ENCODE results near the gene PRR12.
A peak's percentile ranks its signal among the peaks of the same experiment; 100 is the strongest.
"Not testable (repeated sequence)": the region's sequence is repeated elsewhere in the genome, so short reads cannot be mapped to it uniquely, and the experiment has no call there.

The PRR12 gene

DNA sequence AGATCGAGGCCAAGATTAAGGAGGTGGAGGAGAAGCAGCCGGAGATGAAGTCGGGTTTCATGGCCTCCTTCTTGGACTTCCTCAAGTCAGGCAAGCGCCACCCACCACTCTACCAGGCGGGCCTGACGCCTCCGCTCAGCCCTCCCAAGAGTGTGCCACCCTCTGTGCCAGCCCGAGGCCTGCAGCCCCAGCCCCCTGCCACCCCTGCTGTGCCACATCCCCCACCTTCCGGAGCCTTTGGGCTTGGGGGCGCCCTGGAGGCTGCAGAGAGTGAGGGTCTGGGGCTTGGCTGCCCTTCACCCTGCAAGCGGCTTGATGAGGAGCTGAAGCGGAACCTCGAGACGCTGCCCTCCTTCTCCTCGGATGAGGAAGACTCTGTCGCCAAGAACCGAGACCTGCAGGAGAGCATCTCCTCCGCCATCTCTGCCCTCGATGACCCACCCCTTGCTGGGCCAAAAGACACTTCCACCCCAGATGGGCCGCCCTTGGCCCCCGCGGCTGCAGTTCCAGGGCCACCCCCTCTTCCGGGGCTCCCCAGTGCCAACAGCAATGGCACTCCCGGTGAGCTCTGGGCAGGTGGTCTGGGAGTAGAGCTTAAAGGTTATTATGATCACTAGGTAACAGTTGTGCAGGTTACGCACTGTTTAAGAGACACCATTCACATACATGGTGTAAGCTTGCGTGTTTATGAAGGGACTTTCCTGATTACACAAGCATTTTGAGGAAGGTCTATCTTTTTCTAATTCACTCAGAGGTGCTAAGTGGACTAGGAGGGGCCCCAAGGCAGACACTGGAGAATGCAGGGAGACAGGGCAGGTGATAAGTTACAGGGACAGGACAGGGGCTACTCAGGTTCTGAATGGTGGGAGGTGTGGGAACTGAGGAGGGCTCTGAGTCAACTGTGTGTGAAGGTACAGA, 8.7 kb downstream of the PRR12 start:
- Mint-ChIP-seq H3K27me3 (no peaks in the 10 kb centered on the region), H3K27ac (peak overlapping the region; percentile 83), H3K4me3 (no peak overlapping the region), H3K36me3 (peaks cover 32 to 39% of the 10 kb centered on the region in 2 donors), H3K9me3 (no peaks in the 10 kb centered on the region), H3K4me1 (peaks cover 8 to 21% of the 10 kb centered on the region in 2 donors)
- ATAC-seq (replicated peaks): peak in 1 of 2 donors; percentile 14
- DNase-seq: no peak

DNA sequence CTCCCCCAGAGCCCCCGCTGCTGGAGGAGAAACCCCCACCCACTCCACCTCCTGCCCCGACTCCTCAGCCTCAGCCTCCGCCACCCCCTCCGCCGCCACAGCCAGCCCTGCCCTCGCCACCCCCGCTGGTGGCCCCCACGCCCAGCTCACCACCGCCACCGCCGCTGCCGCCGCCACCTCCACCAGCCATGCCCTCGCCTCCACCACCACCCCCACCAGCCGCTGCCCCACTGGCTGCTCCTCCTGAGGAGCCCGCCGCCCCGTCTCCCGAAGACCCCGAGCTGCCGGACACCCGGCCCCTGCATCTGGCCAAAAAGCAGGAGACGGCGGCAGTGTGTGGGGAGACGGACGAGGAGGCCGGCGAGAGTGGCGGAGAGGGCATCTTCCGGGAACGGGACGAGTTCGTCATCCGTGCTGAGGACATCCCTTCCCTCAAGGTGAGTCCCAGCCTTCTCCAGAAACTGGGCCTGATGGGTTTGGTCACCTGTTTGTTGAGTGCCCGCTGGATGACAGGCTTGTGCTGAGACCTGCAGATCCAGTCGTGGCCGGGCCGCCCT, 10.6 kb downstream of the PRR12 start:
- no peak overlapping the region for H3K27ac Mint-ChIP-seq
- no peak overlapping the region for H3K4me3 Mint-ChIP-seq
- DNase-seq (no peak), ATAC-seq (replicated peaks) (no peak)
- no peaks in the 10 kb centered on the region for H3K9me3 Mint-ChIP-seq
- H3K36me3 Mint-ChIP-seq: peaks cover 26 to 32% of the 10 kb centered on the region in 2 donors
- H3K27me3 Mint-ChIP-seq: no peaks in the 10 kb centered on the region
- peaks cover 8 to 18% of the 10 kb centered on the region in 2 donors for H3K4me1 Mint-ChIP-seq

DNA sequence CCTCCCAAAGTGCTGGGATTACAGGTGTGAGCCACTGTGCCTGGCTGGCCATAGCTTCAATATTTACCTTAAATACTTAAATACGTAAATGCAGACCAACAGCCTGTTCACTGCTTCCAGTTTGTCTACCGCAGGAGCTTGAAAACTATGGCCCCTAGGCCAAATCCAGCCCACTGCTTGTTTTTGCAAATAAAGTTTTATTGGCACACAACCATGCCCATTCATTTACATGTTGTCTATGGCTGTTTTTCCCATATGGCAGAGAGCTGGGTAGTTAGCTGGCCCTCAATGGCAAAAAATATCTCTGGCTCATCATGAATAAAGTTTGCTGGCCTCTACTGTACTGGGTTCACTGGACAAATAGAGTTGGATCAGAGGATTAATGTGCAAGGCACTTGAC, 11.8 kb downstream of the PRR12 start:
- Mint-ChIP-seq H3K9me3 (no peaks in the 10 kb centered on the region), H3K4me1 (peaks cover 8 to 18% of the 10 kb centered on the region in 2 donors), H3K27me3 (no peaks in the 10 kb centered on the region), H3K27ac (no peak overlapping the region), H3K4me3 (no peak overlapping the region), H3K36me3 (peaks cover 26 to 32% of the 10 kb centered on the region in 2 donors)
- no peak for DNase-seq
- ATAC-seq (replicated peaks): no peak

DNA sequence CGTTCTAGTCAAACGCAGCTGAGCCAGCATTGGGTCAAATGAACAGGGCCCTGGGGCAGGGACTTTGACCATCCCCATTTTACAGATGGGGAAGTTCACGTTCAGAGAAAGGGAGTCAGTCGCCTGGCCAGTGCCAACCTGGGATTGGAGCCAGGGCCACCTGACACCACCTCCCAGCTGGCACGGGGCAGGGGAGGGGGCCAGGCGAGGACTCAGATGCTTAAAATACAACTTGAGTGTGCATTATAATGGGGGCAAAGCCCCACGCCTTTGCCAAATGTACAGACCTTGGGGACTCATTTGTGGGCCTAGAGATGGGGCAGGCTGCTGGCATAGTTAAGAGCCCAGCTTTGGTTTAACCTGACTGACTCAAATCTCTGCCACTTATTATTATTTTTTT, 14.6 kb downstream of the PRR12 start:
- Mint-ChIP-seq H3K9me3 (no peaks in the 10 kb centered on the region), H3K4me3 (no peak overlapping the region), H3K27me3 (no peaks in the 10 kb centered on the region), H3K27ac (no peak overlapping the region), H3K36me3 (peaks cover 24 to 30% of the 10 kb centered on the region in 2 donors), H3K4me1 (peaks cover 5 to 7% of the 10 kb centered on the region in 2 donors)
- no peak for DNase-seq
- no peak for ATAC-seq (replicated peaks)

GRCh38 chr19:49609499-49610092, 18.6 kb downstream of the PRR12 start:
- no peak overlapping the region for H3K4me3 Mint-ChIP-seq
- DNase-seq: no peak
- no peak overlapping the region for H3K27ac Mint-ChIP-seq
- ATAC-seq (replicated peaks): no peak
- peaks cover 0 to 8% of the 10 kb centered on the region in 2 donors for H3K4me1 Mint-ChIP-seq
- H3K36me3 Mint-ChIP-seq: peaks cover 22 to 37% of the 10 kb centered on the region in 2 donors
- H3K27me3 Mint-ChIP-seq: no peaks in the 10 kb centered on the region
- no peaks in the 10 kb centered on the region for H3K9me3 Mint-ChIP-seq

GRCh38 chr19:49613374-49613773, 22.4 kb downstream of the PRR12 start:
- Mint-ChIP-seq H3K27me3 (no peaks in the 10 kb centered on the region), H3K4me3 (peak overlapping the region in 1 of 2 donors; percentile 53), H3K4me1 (peaks cover 0 to 8% of the 10 kb centered on the region in 2 donors), H3K9me3 (no peaks in the 10 kb centered on the region), H3K36me3 (peaks cover 48 to 65% of the 10 kb centered on the region in 2 donors), H3K27ac (no peak overlapping the region)
- ATAC-seq (replicated peaks): no peak
- no peak for DNase-seq

GRCh38 chr19:49614096-49614833, 23.3 kb downstream of the PRR12 start:
- DNase-seq (no peak), ATAC-seq (replicated peaks) (no peak)
- H3K4me1 Mint-ChIP-seq: peaks cover 0 to 8% of the 10 kb centered on the region in 2 donors
- peaks cover 48 to 65% of the 10 kb centered on the region in 2 donors for H3K36me3 Mint-ChIP-seq
- H3K27ac Mint-ChIP-seq: peak overlapping the region; percentile 79
- peak overlapping the region in 1 of 2 donors; percentile 7 for H3K4me3 Mint-ChIP-seq
- H3K9me3 Mint-ChIP-seq: no peaks in the 10 kb centered on the region
- no peaks in the 10 kb centered on the region for H3K27me3 Mint-ChIP-seq

GRCh38 chr19:49615861-49616260, 24.9 kb downstream of the PRR12 start:
- Mint-ChIP-seq H3K9me3 (no peaks in the 10 kb centered on the region), H3K27me3 (no peaks in the 10 kb centered on the region), H3K4me1 (peaks cover 0 to 6% of the 10 kb centered on the region in 2 donors), H3K4me3 (no peak overlapping the region), H3K36me3 (peaks cover 45 to 66% of the 10 kb centered on the region in 2 donors), H3K27ac (no peak overlapping the region)
- DNase-seq: no peak
- no peak for ATAC-seq (replicated peaks)

GRCh38 chr19:49616532-49616931, 25.6 kb downstream of the PRR12 start:
- no peak for ATAC-seq (replicated peaks)
- no peak overlapping the region for H3K4me3 Mint-ChIP-seq
- H3K27ac Mint-ChIP-seq: no peak overlapping the region

DNA sequence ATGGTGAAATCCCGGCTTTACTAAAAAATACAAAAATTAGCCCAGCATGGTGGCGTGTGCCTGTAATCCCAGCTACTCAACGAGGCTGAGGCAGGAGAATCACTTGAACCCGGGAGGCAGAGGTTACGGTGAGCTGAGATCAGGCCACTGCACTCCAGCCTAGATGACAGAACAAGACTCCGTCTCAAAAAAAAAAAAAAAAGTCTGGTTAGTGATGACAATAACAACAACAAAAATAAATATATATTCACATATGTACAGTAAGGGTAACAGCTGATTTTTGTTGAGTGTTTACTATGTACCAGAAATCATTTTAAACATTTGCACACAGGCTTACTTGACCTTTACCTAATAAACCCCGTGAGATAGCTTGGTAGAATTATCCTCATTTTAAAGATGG, 26.0 kb downstream of the PRR12 start:
- H3K36me3 Mint-ChIP-seq: peaks cover 50 to 71% of the 10 kb centered on the region in 2 donors
- no peak overlapping the region for H3K4me3 Mint-ChIP-seq
- H3K27ac Mint-ChIP-seq: no peak overlapping the region
- no peaks in the 10 kb centered on the region for H3K9me3 Mint-ChIP-seq
- no peak for ATAC-seq (replicated peaks)
- H3K4me1 Mint-ChIP-seq: peaks cover 0 to 9% of the 10 kb centered on the region in 2 donors
- DNase-seq: no peak
- H3K27me3 Mint-ChIP-seq: no peaks in the 10 kb centered on the region

More at GRCh38 chr19:49616532-49616931, 25.6 kb downstream of the PRR12 start:
- H3K27me3 Mint-ChIP-seq: no peaks in the 10 kb centered on the region
- DNase-seq: no peak
- peaks cover 0 to 9% of the 10 kb centered on the region in 2 donors for H3K4me1 Mint-ChIP-seq
- peaks cover 49 to 67% of the 10 kb centered on the region in 2 donors for H3K36me3 Mint-ChIP-seq
- H3K9me3 Mint-ChIP-seq: no peaks in the 10 kb centered on the region

- not testable (repeated sequence) for H3K4me3 Mint-ChIP-seq; DNase-seq; ATAC-seq (replicated peaks); H3K27me3 Mint-ChIP-seq; H3K4me1 Mint-ChIP-seq; H3K9me3 Mint-ChIP-seq
- Mint-ChIP-seq H3K36me3 (peaks cover 53 to 74% of the 10 kb centered on the region in 2 donors), H3K27ac (peak overlapping the region; percentile 9)
Observed at GRCh38 chr19:49617860-49618259, 26.9 kb downstream of the PRR12 start.

GRCh38 chr19:49624967-49625910, 34.3 kb downstream of the PRR12 start:
- Mint-ChIP-seq H3K36me3 (peaks cover 43 to 70% of the 10 kb centered on the region in 2 donors), H3K4me1 (peaks cover 0 to 3% of the 10 kb centered on the region in 2 donors), H3K9me3 (no peaks in the 10 kb centered on the region), H3K27ac (peak overlapping the region; percentile 14), H3K4me3 (no peak overlapping the region), H3K27me3 (no peaks in the 10 kb centered on the region)
- ATAC-seq (replicated peaks): no peak
- DNase-seq: no peak

- Mint-ChIP-seq H3K27me3 (no peaks in the 10 kb centered on the region), H3K9me3 (no peaks in the 10 kb centered on the region), H3K4me3 (no peak overlapping the region), H3K27ac (no peak overlapping the region), H3K4me1 (peaks cover 0 to 7% of the 10 kb centered on the region in 2 donors), H3K36me3 (peaks cover 42 to 65% of the 10 kb centered on the region in 2 donors)
- DNase-seq: no peak
- no peak for ATAC-seq (replicated peaks)
Observed at GRCh38 chr19:49626226-49626625, 35.2 kb downstream of the PRR12 start.

All from stimulated activated naive B cell treated with anti-CD40 and anti-IgM and Interleukin-4, amounts not matched to agents 10 μg/mL and 1 μg/mL and 100 μg/mL, for 72 hours (primary cell).